ENCODE measurements around the gene FLYWCH1.

The FLYWCH1 gene

GRCh38 chr16:2988590-2989099, 76.9 kb downstream of the FLYWCH1 start:
- DNase-seq: no peak

GRCh38 chr16:2990891-2991290, 79.2 kb downstream of the FLYWCH1 start:
- DNase-seq: no peak

- no peak for DNase-seq
Observed at GRCh38 chr16:2991566-2992261, 80.0 kb downstream of the FLYWCH1 start.

GRCh38 chr16:2992383-2993081, 80.8 kb downstream of the FLYWCH1 start:
- no peak for DNase-seq

- no peak for DNase-seq
Observed at GRCh38 chr16:2996298-2996697, 84.6 kb downstream of the FLYWCH1 start.

GRCh38 chr16:2999929-3000328, 88.2 kb downstream of the FLYWCH1 start:
- DNase-seq: no peak

GRCh38 chr16:3000540-3000939, 88.8 kb downstream of the FLYWCH1 start:
- no peak for DNase-seq

Data from NCI-H748 treated with DMSO at 0.1 percent for 48 hours (cell line).